ENCODE data around the gene FAM229B. TPM values are rescaled to one million over a fixed set of nuclear protein-coding genes. Genes with fewer than 3 reads are reported as not detected.

The FAM229B gene
- total and polyA plus RNA-seq, 2 of the 8 experiments (the other 6 are each of a cell fraction or from before 2014, with no cell fraction given) = 10.0 to 10.4 TPM

DNA sequence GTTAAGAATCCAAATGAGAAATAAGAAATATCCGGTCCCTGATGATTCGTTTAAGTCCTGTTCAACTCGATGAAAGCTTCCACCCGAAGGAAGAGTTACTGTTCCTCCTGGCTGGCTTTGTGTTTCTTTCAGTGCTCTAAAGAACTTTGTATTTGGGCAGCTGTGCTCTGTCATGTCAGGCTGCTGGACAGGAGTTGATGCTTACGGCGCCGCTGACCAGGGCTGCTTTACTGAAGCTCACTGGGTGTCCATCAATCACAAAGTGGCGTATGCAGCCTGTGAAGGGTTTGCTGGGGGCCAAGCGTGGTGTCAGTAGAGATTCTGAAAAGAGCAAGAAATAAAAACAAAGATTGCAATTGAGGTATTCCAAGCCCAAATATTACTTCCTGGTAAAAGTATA lies 21.9 kb downstream of the FAM229B start:
- FAIRE-seq (no peak), DNase-seq (ENCODE audit: low read depth in 1 of 2, low spot score in 2 of 2) (no peak)
- Histone ChIP-seq H3K9me3 (ENCODE audit: insufficient read depth in 2 of 2, low read depth in 1 of 2, low read length in 1 of 2) (no peaks in the 10 kb centered on the region; a peak in 1 of 4 replicates), H2BK120ac (replicated peaks; ENCODE audit: low read depth, low read length) (no peak overlapping the region), H3K4ac (replicated peaks; ENCODE audit: insufficient read length, low read depth, low read length) (no peak overlapping the region), H4K91ac (replicated peaks; ENCODE audit: insufficient read length, low read length) (no peak overlapping the region), H3K4me3 (ENCODE audit: extremely low read depth in 1 of 4, insufficient read depth in 2 of 4, low read depth in 3 of 4, low read length in 4 of 4) (no peak overlapping the region), H2BK20ac (ENCODE audit: low read length) (no peak overlapping the region), H2BK12ac (ENCODE audit: low read depth, low read length) (no peak overlapping the region), H3K4me2 (ENCODE audit: insufficient read depth in 1 of 2, low read depth in 2 of 2, low read length in 2 of 2) (no peak overlapping the region), H2AK5ac (ENCODE audit: low read depth, low read length) (no peak overlapping the region), H3K56ac (replicated peaks; ENCODE audit: insufficient read length, low read depth, low read length) (no peak overlapping the region), H3K27me3 (replicated peaks in 1 of 4; ENCODE audit: control insufficient read depth in 3 of 4, extremely low read depth in 1 of 4, insufficient read depth in 3 of 4, low read length in 3 of 4) (no peaks in the 10 kb centered on the region), H3K27ac (ENCODE audit: low read depth, low read length) (no peak overlapping the region), H4K8ac (ENCODE audit: extremely low read depth, insufficient read depth, low read length) (no peak overlapping the region), H2BK15ac (ENCODE audit: low read length) (no peak overlapping the region), H4K5ac (ENCODE audit: insufficient read length, low read depth, low read length) (no peak overlapping the region), H3K4me1 (replicated peaks in 1 of 4; ENCODE audit: control insufficient read depth in 3 of 4, insufficient read depth in 4 of 4, low read length in 3 of 4) (no peaks in the 10 kb centered on the region), H3K36me3 (ENCODE audit: control insufficient read depth in 2 of 4, insufficient read depth in 4 of 4, low read length in 3 of 4) (no peaks in the 10 kb centered on the region), H3K14ac (ENCODE audit: insufficient read length) (no peak overlapping the region), H3K79me2 (ENCODE audit: control insufficient read depth in 1 of 2, insufficient read depth in 2 of 2, low read length in 2 of 2) (no peaks in the 10 kb centered on the region), H3K18ac (ENCODE audit: extremely low read depth, low read length) (no peak overlapping the region), H2BK5ac (ENCODE audit: low read depth, low read length) (no peak overlapping the region), H3K9ac (replicated peaks in 1 of 4; ENCODE audit: extremely low read depth in 1 of 4, low read depth in 3 of 4, low read length in 3 of 4) (no peak overlapping the region), H4K20me1 (replicated peaks in 1 of 2; ENCODE audit: control insufficient read depth in 1 of 2, insufficient read depth in 2 of 2, low read length in 2 of 2) (no peaks in the 10 kb centered on the region), H3K23me2 (ENCODE audit: low read depth, low read length) (no peaks in the 10 kb centered on the region), H2AFZ (ENCODE audit: low read length) (no peak overlapping the region), H3K79me1 (ENCODE audit: low read depth, low read length) (no peaks in the 10 kb centered on the region), H3K23ac (ENCODE audit: insufficient read length) (no peak overlapping the region)
- WGBS, 2 experiments (ENCODE audit: extremely low coverage in 1 of 2, insufficient coverage in 1 of 2, insufficient read length in 1 of 2, insufficient replicate concordance in 2 of 2, low coverage in 1 of 2, low lambda C conversion rate in 2 of 2, missing lambda C conversion rate in 1 of 2) = 85% methylated on average over 9 of the region's 9 CpGs; no CpG with 5 or more reads in 1 of the 2 experiments
- CTCF ChIA-PET (ENCODE audit: partially characterized antibody) = interaction anchor here (1.6 kb wide), 1 partner anchor 22 kb away, joined by 5 read pairs; the partner anchor contains the start of genes FAM229B and TUBE1
- TF ChIP-seq PHF8 (conservative IDR thresholded peaks at IDR 0.05; ENCODE audit: low read depth, low read length) = no peak
- TF ChIP-seq RAD21 (IDR thresholded peaks at IDR 0.05 in 1 of 2, conservative IDR thresholded peaks at IDR 0.05 in 1 of 2; ENCODE audit: low read depth in 2 of 2, low read length in 2 of 2) = no peak
- no peak for TF ChIP-seq KDM1A (IDR thresholded peaks at IDR 0.05; ENCODE audit: borderline replicate concordance, low read length)
- no peak for TF ChIP-seq BCL11A (IDR thresholded peaks at IDR 0.05; ENCODE audit: low read depth in 2 of 2, low read length in 2 of 2)
- no peak for TF ChIP-seq POLR2A (IDR thresholded peaks at IDR 0.05; ENCODE audit: control extremely low read depth in 1 of 2, low read depth in 2 of 2, low read length in 2 of 2)
- no peak for TF ChIP-seq ASH2L (IDR thresholded peaks at IDR 0.05; ENCODE audit: low read length)
- TF ChIP-seq SP2 (IDR thresholded peaks at IDR 0.05; ENCODE audit: low read length) = no peak
- no peak for TF ChIP-seq CTBP2 (IDR thresholded peaks at IDR 0.05; ENCODE audit: borderline replicate concordance, insufficient read depth, insufficient read length, low read length)
- TF ChIP-seq EGR1 (IDR thresholded peaks at IDR 0.05; ENCODE audit: borderline replicate concordance, low read depth, low read length) = no peak
- no peak for TF ChIP-seq KDM5A (IDR thresholded peaks at IDR 0.05; ENCODE audit: low read length)
- no peak for TF ChIP-seq SRF (IDR thresholded peaks at IDR 0.05; ENCODE audit: low read depth, low read length)
- POLR2A ChIA-PET (ENCODE audit: partially characterized antibody) = no interaction called here

Data from H1 (cell line).